Liver (tissue), 9 donors: ENCODE data around the gene PACC1. TPM values are rescaled to one million over a fixed set of nuclear protein-coding genes. Genes with fewer than 3 reads are reported as not detected.

Experiments
- DNase-seq: peaks from one replicate; pipeline ENCODE4 v3.0.0-alpha.2; 2017; ENCODE audit warnings: low spot score
- H3K27ac ChIP-seq, 2 donors: one replicate each; pipeline ENCODE4 v1.7.0; 2013; ENCODE audit warnings: inconsistent platforms in 2 of 2, low read length in 2 of 2, control low read depth in 1 of 2, low read depth in 1 of 2, mild to moderate bottlenecking in 1 of 2
- H3K27me3 ChIP-seq, 4 donors: one replicate each; pipeline versions ENCODE4 v1.6.1 to v1.7.0; 2013; ENCODE audit warnings: low read length in 3 of 4, inconsistent platforms in 1 of 4, mild to moderate bottlenecking in 1 of 4, moderate library complexity in 1 of 4; ENCODE audit not compliant: control insufficient read depth in 4 of 4, insufficient read depth in 4 of 4
- H3K36me3 ChIP-seq, 4 donors: one replicate each; pipeline versions ENCODE4 v1.6.1 to v1.7.0; 2013; ENCODE audit warnings: low read length in 3 of 4, mild to moderate bottlenecking in 3 of 4, low read depth in 1 of 4, moderate library complexity in 1 of 4; ENCODE audit not compliant: control insufficient read depth in 4 of 4, insufficient read depth in 3 of 4
- H3K4me1 ChIP-seq, 4 donors: one replicate each; pipeline versions ENCODE4 v1.6.1 to v1.7.0; 2013; ENCODE audit warnings: low read length in 3 of 4, mild to moderate bottlenecking in 3 of 4, moderate library complexity in 1 of 4; ENCODE audit not compliant: control insufficient read depth in 4 of 4, insufficient read depth in 4 of 4
- H3K4me3 ChIP-seq, 3 donors: one replicate each; pipeline versions ENCODE4 v1.6.1 to v1.7.0; 2013; ENCODE audit warnings: low read length in 3 of 3, control low read depth in 1 of 3, low read depth in 1 of 3, mild to moderate bottlenecking in 1 of 3
- H3K9ac ChIP-seq, 2 donors: one replicate each; pipeline ENCODE4 v1.7.0; 2013; ENCODE audit warnings: low read length in 2 of 2, mild to moderate bottlenecking in 2 of 2, moderate library complexity in 2 of 2, control low read depth in 1 of 2, low read depth in 1 of 2
- H3K9me3 ChIP-seq, 4 donors: one replicate each; pipeline versions ENCODE4 v1.6.1 to v1.7.0; 2013; ENCODE audit warnings: low read length in 3 of 4; ENCODE audit not compliant: control insufficient read depth in 4 of 4
- CTCF ChIP-seq: fragments of 150-350 bp; IDR thresholded peaks from 2 replicates; pipeline ENCODE4 v1.5.1; 2017; ENCODE audit warnings: improper control_type of control experiment, low read depth, low read length; ENCODE audit not compliant: missing input control
- EGR1 ChIP-seq, 2 donors: IDR thresholded peaks; 2 replicates each; pipeline ENCODE4 v1.6.1; 2016 to 2018; ENCODE audit warnings: antibody characterized with exemption in 2 of 2, low read depth in 2 of 2
- FOXA1 ChIP-seq: IDR thresholded peaks from 2 replicates; pipeline ENCODE4 v1.6.1; 2016; ENCODE audit warnings: antibody characterized with exemption
- FOXA2 ChIP-seq: IDR thresholded peaks from 2 replicates; pipeline ENCODE4 v1.6.1; 2016; ENCODE audit warnings: antibody characterized with exemption
- GABPA ChIP-seq, 2 donors: IDR thresholded peaks in 1 of 2; conservative IDR thresholded peaks in 1 of 2; 2 replicates each; pipeline ENCODE4 v1.6.1; 2016; ENCODE audit warnings: antibody characterized with exemption in 2 of 2, mild to moderate bottlenecking in 1 of 2, moderate library complexity in 1 of 2
- HNF4A ChIP-seq, 2 donors: conservative IDR thresholded peaks; 2 replicates each; pipeline ENCODE4 v1.6.1; 2016; ENCODE audit warnings: antibody characterized with exemption in 2 of 2, mild to moderate bottlenecking in 2 of 2
- HNF4G ChIP-seq: IDR thresholded peaks from 2 replicates; pipeline ENCODE4 v1.6.1; 2016; ENCODE audit warnings: antibody characterized with exemption
- JUND ChIP-seq, 2 donors: IDR thresholded peaks; 2 replicates each; pipeline ENCODE4 v1.6.1; 2016; ENCODE audit warnings: antibody characterized with exemption in 2 of 2
- MAX ChIP-seq: IDR thresholded peaks from 2 replicates; pipeline ENCODE4 v1.6.1; 2016; ENCODE audit warnings: antibody characterized with exemption
- NR2F2 ChIP-seq: IDR thresholded peaks from 2 replicates; pipeline ENCODE4 v1.6.1; 2016; ENCODE audit warnings: antibody characterized with exemption
- RAD21 ChIP-seq, 2 donors: IDR thresholded peaks; 2 replicates each; pipeline ENCODE4 v1.6.1; 2016; ENCODE audit warnings: antibody characterized with exemption in 2 of 2, mild to moderate bottlenecking in 2 of 2
- RXRA ChIP-seq, 2 donors: IDR thresholded peaks; 2 replicates each; pipeline ENCODE4 v1.6.1; 2017 to 2018; ENCODE audit warnings: antibody characterized with exemption in 2 of 2, mild to moderate bottlenecking in 1 of 2
- SP1 ChIP-seq: IDR thresholded peaks from 2 replicates; pipeline ENCODE4 v1.6.1; 2018; ENCODE audit warnings: antibody characterized with exemption, mild to moderate bottlenecking
- TAF1 ChIP-seq: conservative IDR thresholded peaks from 2 replicates; pipeline ENCODE4 v1.6.1; 2016; ENCODE audit warnings: antibody characterized with exemption, mild to moderate bottlenecking
- YY1 ChIP-seq: IDR thresholded peaks from 2 replicates; pipeline ENCODE4 v1.6.1; 2016; ENCODE audit warnings: antibody characterized with exemption, mild to moderate bottlenecking
- whole genome bisulfite sequencing: extraction: QIAGEN DNeasy Blood & Tissue Kit; methylation state at CpG from one replicate; pipeline ENCODE4 v1.1.7; 2013; 5-methylcytosine and 5-hydroxymethylcytosine counted together
- polyA plus RNA-seq, 2 donors: library from polyadenylated mRNA; stranded (reverse) in 1 of 2; unstranded in 1 of 2; fragments of 200-250 nt in 1 of 2; fragments of >200 nt in 1 of 2; fragmentation: Nextera tagmentation in 1 of 2; extraction: Ambion mirVana in 1 of 2; gene quantifications; one replicate each; pipeline versions ENCODE4 v1.2.1 to v1.2.3, GENCODE V29; 2013 to 2015
- total RNA-seq, 2 donors: library from RNA; depleted of rRNA; stranded (reverse); fragments of >200 nt; gene quantifications; one replicate each; pipeline ENCODE4 v1.2.3, GENCODE V29; 2014
- TF ChIP-seq, protein P1 (sequence below): IDR thresholded peaks from 2 replicates; pipeline ENCODE4 v1.6.1; 2016; ENCODE audit warnings: antibody characterized with exemption
- TF ChIP-seq, protein P2 (sequence below): IDR thresholded peaks from 2 replicates; pipeline ENCODE4 v1.6.1; 2016; ENCODE audit warnings: antibody characterized with exemption, mild to moderate bottlenecking
- donor health status: healthy.
- donor health status: healthy.
- donor health status: healthy.
- donor health status: healthy.
- donor health status: healthy.

The PACC1 gene
- 1 to 10 TPM; 1.8 to 3.4 TPM for total RNA-seq
- polyA plus RNA-seq: 1 to 10 TPM; 1.4 to 1.7 TPM

DNA sequence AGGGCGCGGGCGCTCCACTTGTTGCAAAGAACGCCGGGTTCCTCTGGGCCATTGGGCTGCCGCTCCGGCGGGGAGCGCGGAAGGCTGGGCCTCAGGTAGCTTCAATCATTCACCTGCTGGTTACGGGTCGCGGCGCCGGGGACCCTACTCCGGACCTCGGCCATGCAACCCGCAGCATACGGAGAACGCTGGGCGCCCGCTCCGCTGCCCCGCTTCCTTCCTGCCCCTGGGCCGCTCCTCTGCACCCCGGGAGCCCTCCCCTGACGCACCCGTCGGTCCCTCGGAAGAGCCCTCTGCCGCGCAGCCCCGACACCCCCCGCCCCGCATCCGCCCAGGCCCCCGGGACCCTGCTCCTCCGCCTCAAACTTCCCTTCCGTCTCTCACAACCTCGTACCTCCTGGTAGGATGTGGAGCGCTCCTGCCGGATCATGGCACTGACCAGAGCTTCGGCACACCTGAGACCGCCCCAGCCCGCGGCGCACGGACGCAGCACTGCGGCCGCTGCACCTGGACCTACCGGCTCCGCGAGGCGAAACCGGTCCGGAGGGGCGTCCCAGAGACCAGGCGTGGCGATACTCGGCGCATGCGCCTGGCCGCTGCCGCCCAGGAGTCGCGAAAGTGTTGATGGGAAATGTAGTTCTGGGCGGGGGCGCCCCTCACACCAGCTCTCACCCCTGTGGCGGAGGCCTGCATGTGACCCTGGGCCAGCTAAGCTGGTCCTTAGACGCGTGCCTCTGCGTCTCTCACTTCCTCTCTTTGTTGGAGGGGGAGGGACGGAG lies at the start of gene PACC1:
Gene PACC1 (minus strand): TSS at position 559 of the 779 bp plus-strand sequence. CDS start 129 bp downstream, at position 430.
- Histone ChIP-seq H3K9me3 (no peaks in the 10 kb centered on the region), H3K27me3 (no peaks in the 10 kb centered on the region), H3K27ac (peak within 1 kb of the TSS; percentile 13 to 42), H3K4me3 (peak within 1 kb of the TSS; percentile 74 to 93 (median 81)), H3K9ac (peak within 1 kb of the TSS; percentile 12 to 27), H3K36me3 (peaks cover 0 to 4% (median 0%) of the 10 kb centered on the region in 4 donors), H3K4me1 (peaks cover 0 to 19% (median 7%) of the 10 kb centered on the region in 4 donors)
- TF ChIP-seq GABPA (IDR thresholded peaks at IDR 0.05 in 1 of 2, conservative IDR thresholded peaks at IDR 0.05 in 1 of 2): no peak
- no peak for TF ChIP-seq MAX
- TF ChIP-seq TAF1: no peak
- TF ChIP-seq, protein P1, sequence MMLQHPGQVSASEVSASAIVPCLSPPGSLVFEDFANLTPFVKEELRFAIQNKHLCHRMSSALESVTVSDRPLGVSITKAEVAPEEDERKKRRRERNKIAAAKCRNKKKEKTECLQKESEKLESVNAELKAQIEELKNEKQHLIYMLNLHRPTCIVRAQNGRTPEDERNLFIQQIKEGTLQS: no peak
- TF ChIP-seq NR2F2: no peak
- TF ChIP-seq JUND (IDR thresholded peaks at IDR 0.05): no peak
- no peak for TF ChIP-seq RXRA (IDR thresholded peaks at IDR 0.05)
- TF ChIP-seq FOXA1: no peak
- TF ChIP-seq YY1: peak; percentile 19
- DNase-seq: peak; percentile 85
- WGBS: under 1% methylated on average over 74 of the region's 74 CpGs

- no peak overlapping the region for H3K4me3 ChIP-seq
- H3K9ac ChIP-seq: no peak overlapping the region
- no peaks in the 10 kb centered on the region for H3K36me3 ChIP-seq
- H3K9me3 ChIP-seq: no peaks in the 10 kb centered on the region
- 83% methylated on average over 7 of the region's 7 CpGs for WGBS
- DNase-seq: no peak
- no peak for TF ChIP-seq SP1
- TF ChIP-seq TAF1: no peak
- no peak for TF ChIP-seq MAX
- no peak for TF ChIP-seq GABPA (IDR thresholded peaks at IDR 0.05 in 1 of 2, conservative IDR thresholded peaks at IDR 0.05 in 1 of 2)
- TF ChIP-seq, protein P1: no peak
- TF ChIP-seq YY1: no peak
- no peak overlapping the region for H3K27ac ChIP-seq
- no peaks in the 10 kb centered on the region for H3K27me3 ChIP-seq
- H3K4me1 ChIP-seq: no peaks in the 10 kb centered on the region
Observed at GRCh38 chr1:212463565-212464285, 49.0 kb upstream of the PACC1 start.

DNA sequence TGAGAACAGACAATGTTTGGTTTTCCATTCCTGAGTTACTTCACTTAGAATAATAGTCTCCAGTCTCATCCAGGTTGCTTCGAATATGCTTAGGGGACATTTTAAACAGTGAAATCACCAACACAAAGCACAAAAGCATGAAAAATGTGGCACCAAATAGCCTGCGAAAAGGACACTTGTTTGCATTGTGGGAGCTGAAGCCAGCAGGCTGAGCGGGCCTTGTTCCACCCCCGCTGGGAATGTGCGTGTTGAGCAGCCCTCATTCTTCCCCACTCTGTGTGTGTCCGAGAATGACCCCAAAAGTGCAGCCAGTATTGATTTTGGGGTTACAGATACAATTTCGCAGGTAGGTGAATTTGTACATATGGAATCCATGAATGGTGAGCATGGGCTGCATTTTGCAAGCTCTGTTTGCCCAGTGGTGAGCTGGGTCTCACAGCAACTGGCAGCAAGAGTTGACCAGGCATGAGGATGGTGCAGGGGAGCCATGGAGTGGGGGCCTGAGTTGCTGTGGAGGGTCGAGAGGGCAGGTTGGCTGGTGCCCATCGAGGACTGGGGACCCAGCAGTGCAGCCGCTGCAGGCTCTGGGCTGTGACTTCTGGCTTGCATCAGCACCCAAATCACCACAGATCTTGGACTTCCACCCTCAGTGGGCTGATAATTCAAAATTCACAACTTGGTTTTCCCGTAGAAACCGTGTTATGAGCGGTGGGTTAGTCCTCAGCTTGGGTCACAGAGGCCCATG lies 47.4 kb upstream of the PACC1 start:
- Histone ChIP-seq H3K27me3 (no peaks in the 10 kb centered on the region), H3K4me1 (no peaks in the 10 kb centered on the region), H3K27ac (no peak overlapping the region), H3K36me3 (no peaks in the 10 kb centered on the region), H3K4me3 (no peak overlapping the region), H3K9me3 (peaks cover 0 to 3% (median 0%) of the 10 kb centered on the region in 4 donors), H3K9ac (no peak overlapping the region)
- WGBS: 85% methylated on average over 13 of the region's 13 CpGs
- no peak for DNase-seq
- TF ChIP-seq CTCF (no peak), HNF4A (conservative IDR thresholded peaks at IDR 0.05) (no peak), YY1 (no peak), NR2F2 (no peak), RAD21 (IDR thresholded peaks at IDR 0.05) (no peak), HNF4G (no peak), GABPA (IDR thresholded peaks at IDR 0.05 in 1 of 2, conservative IDR thresholded peaks at IDR 0.05 in 1 of 2) (no peak), FOXA2 (no peak), RXRA (IDR thresholded peaks at IDR 0.05) (no peak), EGR1 (IDR thresholded peaks at IDR 0.05; ENCODE audit: low read depth in 2 of 2) (no peak)
- TF ChIP-seq, protein P2, sequence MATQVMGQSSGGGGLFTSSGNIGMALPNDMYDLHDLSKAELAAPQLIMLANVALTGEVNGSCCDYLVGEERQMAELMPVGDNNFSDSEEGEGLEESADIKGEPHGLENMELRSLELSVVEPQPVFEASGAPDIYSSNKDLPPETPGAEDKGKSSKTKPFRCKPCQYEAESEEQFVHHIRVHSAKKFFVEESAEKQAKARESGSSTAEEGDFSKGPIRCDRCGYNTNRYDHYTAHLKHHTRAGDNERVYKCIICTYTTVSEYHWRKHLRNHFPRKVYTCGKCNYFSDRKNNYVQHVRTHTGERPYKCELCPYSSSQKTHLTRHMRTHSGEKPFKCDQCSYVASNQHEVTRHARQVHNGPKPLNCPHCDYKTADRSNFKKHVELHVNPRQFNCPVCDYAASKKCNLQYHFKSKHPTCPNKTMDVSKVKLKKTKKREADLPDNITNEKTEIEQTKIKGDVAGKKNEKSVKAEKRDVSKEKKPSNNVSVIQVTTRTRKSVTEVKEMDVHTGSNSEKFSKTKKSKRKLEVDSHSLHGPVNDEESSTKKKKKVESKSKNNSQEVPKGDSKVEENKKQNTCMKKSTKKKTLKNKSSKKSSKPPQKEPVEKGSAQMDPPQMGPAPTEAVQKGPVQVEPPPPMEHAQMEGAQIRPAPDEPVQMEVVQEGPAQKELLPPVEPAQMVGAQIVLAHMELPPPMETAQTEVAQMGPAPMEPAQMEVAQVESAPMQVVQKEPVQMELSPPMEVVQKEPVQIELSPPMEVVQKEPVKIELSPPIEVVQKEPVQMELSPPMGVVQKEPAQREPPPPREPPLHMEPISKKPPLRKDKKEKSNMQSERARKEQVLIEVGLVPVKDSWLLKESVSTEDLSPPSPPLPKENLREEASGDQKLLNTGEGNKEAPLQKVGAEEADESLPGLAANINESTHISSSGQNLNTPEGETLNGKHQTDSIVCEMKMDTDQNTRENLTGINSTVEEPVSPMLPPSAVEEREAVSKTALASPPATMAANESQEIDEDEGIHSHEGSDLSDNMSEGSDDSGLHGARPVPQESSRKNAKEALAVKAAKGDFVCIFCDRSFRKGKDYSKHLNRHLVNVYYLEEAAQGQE: no peak
- TF ChIP-seq, protein P1: no peak
